HG03045 (cell line): ENCODE measurements around the gene ARID2.

Source experiments
- ATAC-seq: cut with Tn5 transposase; IDR thresholded peaks from one replicate; pipeline ENCODE4 v1.9.1; 2021; ENCODE audit warnings: mild to moderate bottlenecking, moderate library complexity; ENCODE audit not compliant: unreplicated experiment

Gene ARID2

DNA sequence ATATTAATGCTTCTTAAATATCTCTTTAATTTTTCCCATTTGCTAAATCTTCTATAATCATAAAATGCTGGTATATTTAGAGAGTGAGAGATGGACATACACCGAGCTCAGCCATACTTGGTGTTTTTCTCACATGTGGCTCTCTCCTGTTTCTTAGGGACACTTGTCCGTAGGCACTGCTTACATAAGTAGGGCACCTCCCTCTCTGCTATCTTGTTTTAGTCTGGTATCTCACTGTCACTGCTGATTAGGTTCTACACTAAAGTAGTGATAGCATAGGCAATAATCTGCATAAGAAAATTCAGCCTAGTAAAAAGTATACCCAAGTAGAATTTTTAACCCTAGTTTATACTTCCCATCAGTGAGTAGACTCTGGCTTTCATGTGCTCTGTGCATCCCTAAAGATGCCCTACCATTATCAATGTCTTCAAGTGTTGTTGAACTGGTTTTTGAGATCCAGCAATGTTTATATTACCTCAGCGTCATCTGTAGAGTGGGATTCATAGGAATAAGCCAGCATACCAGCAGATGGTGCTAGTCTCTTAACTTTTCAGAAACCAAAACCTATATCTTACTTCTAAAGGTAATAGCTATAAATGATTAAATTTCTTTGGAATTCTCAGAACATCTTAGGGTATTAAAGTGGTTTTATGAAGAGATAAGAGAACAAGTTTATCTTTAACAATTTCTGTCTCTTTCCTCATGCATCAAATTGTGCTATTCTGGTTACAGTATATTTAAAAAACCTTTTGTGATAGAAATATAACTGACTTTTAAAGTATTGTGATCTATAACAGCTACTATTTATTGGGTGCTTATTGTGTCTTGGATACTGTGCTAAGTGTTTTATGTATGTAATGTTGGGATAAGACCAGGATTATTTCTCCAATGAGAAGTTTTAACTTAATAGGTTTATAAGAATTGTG, 32.9 kb downstream of the ARID2 start:
- ATAC-seq: no peak

DNA sequence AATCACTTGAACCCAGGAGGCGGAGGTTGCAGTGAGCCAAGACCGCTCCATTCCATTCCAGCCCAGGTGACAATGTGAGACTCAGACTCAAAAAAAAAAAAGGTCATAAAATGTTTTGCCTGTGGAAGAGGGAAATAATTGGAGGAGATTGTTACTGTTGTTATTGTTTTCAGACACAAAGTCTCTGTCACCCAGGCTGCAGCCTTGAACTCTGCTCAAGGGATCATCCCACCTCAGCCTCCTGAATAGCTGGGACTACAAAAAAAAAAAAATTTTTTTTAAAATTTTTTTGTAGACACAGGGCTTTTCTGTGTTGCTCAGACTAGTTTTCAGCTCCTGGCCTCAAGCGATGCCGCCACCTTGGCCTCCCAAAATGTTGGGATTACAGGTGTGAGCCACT, 33.9 kb downstream of the ARID2 start:
- ATAC-seq: no peak

DNA sequence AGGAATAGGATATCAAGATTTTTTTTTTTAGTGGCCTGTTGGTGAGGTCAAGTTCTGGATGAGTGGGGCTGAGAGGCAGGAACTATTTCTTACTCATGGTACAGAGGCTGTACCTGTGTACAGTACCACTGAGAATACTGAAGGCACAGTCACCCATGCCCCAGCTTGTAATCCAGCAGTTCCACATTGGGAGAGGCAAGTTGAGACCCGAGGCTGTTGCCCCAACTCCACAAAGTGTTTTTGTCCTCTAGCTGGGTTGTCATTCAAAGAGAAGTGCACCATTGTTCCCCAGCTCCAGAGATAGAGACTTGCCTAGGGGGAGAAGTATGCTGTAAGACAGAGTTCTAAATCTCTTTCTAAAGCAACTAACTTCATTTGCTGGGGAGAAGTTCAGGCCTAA, 38.7 kb downstream of the ARID2 start:
- ATAC-seq: no peak

DNA sequence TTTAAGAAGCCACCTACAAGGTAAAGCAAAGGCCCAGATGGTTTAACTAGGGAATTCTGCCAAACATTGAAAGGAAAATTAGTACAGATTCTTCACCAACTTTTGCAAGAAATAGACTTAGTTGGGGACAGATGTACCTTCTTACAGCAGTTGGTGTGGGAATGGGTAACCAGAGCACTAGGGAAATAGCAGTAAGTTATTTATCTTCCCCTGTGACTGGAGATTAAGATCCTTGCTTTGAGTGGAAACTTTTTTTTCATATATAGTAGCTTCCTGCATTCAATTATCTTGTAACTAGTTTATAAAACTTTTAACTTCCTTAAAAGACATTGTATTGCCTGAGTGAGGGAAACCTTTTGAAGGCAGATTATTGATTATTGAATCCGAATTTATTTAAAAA, 44.2 kb downstream of the ARID2 start:
- ATAC-seq: no peak

DNA sequence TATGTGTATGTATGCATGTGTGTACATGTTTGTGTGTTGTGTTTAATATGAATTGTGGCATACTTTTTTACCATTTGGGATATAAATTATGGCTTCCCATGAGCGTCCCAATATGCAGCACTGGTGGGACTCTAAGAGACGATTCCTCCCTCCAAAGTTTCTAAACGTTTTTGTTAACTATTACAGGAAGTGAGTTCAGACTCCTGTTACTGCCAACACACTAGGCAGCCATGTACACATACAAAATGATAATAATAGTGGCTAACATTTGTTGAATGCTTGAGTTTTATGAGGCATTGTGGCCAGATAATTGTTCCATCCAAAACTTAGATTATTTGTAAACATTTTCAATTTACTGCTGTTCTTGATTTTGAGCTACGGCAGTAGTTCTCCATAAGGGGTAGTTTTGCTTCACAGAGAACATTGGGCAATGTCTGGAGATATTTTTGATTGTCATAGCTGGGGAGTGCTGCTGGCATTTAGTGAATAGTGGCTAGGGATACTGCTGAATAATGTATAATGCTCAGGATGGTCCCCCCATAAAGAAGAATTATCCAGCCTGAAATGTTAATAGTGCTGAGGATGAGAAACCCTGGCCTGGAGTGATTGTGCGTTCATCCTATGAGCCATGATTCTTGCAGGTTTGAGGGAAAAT, 45.1 kb downstream of the ARID2 start:
- ATAC-seq: no peak

DNA sequence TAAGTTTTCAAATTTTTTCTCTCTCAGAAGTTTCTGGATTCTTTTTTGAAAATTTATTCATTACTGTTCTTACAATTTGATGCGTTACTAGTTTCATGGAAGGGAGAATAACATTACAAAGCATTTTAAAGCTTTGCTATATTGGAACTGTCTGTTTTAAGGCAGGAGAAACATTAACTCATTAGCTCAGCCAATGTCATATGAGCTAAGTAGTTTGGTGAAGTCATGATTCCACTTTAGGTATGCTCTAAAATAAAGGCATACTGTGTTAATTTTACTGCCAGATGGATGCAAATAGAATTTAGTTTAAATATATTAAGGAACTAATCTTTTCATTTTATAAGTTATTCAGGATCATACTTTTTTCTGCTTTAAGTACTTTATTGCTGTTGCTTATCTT, 46.0 kb downstream of the ARID2 start:
- no peak for ATAC-seq

DNA sequence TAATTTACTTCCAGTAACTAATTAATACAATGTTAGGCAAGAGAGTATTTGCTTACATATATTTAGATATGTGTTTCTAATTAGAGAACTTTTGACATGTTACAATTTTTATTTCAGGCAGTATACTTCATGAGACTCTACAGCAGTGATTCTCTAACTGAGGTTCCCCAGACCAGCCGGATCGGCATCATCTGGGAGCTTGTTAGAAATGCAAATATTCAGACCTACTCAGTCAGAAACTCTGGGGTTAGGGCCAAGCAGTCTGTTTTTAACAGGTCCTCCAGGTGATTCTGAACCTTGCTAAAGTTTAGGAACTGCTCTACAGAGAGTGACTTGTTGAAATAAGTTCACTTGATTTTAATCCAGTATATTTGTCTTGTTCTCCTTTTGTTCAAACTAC, 46.5 kb downstream of the ARID2 start:
- no peak for ATAC-seq

DNA sequence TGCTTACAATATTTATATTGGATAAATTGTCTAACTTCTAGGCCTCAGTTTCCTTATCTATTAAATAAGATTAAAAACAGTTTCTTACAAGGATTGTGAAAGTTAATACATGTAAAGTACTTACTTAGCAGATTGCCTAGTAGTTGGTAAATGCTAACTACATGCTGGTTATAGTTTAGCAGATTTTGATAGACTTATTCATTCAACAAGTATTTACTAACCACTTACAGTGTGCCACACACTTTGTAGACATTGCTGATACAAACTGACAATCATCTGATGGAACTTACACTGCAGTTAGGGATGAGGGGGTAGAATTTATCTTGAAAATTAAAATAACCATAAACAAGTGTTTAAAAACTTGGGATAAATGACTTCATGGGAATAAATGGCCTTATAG, 50.4 kb downstream of the ARID2 start:
- ATAC-seq: no peak

DNA sequence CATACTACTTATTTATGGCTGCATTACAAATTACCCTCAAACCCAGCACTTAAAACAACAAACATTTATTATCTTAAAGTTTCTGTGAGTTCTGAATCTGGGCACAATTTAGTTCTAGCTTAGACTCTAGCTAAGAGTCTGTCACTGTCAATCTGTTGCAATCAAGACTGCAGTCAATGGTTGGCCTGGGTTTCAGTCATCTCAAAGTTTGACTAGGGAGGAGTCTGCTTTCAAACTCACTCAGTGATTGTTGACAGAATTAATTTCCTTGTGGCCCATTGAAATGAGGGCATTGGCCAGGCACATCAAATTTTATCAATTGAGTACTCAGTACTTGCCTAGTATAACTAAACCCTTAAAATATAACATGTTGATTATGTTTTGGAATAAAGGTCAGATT, 51.6 kb downstream of the ARID2 start:
- no peak for ATAC-seq

DNA sequence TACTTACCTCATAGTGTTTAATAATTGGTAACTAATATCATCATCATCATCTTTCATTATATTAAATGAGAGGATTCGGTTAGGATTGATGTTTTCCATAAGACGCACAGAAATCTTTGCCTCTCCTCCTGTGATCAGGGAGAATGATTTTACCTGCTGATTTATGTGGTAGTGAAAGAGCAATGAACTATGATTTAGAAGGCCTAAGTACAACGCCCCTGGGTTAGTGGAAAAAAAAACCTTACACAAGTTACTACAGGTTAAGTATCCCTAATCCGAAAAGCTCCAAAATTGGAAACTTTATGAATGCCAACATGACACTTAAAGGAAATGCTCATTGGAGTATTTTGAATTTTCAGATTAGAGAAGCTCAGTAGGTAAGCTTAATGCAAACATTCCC, 55.8 kb downstream of the ARID2 start:
- no peak for ATAC-seq

DNA sequence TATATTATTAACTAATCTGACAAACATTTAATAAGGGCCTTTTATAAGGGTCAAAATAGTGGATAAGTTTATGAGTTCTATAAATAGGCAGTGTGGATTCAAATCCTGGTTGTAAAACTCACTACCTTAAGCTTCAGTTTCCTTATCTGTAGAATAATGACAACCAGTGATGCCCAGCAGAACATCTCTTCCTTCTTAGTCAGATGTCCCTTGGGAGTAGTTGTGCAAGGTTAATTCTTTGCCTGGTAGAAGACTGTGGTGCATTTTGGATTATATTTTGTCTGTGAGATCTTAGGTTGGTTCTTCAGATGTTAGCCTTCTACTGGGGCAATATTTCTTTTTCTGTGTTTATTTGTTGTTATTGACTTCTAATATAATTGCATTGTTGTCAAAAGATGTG, 59.5 kb downstream of the ARID2 start:
- ATAC-seq: no peak

DNA sequence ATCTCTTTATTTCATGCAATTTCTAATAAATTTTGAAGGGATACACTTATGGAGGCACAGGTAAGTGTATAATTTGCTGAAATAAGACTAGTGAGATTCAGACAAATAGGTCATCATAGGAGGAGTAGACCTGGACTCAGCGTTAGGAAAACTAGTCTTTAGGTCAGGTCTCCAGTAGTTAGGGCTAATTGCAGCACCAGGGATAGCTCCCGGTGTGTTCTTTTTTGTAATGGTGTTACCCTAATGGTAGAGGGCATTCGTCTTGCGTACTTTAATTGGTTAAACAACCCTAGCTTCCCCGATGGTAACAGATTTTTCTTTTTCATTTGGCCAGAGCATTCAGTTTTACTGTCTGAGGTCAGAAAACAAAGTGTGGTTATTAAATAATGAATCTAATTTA, 64.9 kb downstream of the ARID2 start:
- ATAC-seq: no peak

DNA sequence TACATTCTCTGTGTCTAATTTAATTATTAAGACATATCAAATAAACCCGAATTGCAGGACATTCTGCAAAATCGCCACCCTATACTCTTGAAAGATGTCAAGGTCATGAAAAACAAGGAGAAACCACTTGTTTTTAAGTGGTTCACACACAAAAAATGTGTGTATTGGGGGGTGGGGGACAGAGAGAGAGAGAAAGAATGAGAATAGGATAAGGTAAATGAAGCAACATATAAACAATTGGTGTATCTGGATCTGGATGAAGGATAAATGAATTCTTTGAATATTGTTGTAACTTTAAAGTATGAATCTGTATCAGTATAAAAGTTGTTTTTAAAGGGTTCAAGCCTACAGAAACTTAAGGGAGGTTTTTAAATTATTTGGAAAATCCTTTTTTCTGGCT, 72.1 kb downstream of the ARID2 start:
- ATAC-seq: no peak

DNA sequence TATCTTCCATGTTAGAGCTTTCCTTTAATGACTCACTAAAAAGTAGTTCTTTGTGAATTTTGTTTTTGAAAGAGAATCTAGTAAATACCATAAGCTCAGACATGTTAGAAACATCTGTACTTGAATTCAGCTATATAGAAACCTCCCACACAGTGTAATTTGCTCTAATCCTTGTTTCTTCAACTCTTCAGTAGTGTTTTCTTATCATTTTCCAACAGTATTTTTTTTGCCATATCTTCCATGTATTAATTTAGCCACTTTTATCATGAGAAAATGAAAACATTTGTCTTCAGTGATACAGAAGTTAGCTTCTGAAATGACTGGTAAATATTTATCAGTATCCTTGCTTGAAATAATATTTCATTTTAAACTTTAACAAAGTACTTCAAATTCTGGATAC, 73.6 kb downstream of the ARID2 start:
- ATAC-seq: no peak

DNA sequence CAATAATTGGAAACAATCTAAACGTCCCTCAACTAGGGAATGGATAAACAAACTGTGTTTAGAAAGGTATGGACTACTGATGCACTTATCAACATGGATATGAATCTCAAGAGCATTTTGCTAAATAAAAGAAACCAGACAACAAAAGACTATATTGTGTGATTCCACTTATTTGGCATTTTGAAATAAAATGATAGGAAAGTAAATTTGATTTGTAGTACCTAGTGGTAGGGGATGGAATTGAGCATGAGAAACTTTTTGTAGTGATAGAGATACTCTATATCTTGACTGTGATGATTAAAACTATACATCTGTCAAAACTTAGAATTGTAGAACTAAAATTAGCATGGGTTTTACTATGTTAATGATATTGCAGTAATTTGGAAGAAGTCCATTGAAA, 87.1 kb downstream of the ARID2 start:
- ATAC-seq: no peak

DNA sequence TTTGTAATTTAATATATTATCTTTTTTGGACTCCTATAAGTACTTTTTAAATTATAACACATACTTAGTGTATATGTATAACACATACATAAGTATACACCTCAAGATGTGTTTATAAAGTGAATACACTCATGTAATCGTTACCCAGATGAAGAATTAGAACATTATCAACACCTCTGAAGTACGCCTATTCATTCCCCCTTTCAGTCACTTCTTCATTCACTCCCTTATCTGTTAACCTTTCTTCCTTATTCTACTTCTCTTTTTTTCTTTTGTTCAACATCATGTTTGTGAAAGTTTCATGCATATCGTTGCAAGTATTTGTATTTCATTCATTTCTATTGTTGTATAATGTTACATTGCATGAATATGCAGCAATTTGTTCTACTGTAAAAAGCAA, 98.5 kb downstream of the ARID2 start:
- no peak for ATAC-seq

DNA sequence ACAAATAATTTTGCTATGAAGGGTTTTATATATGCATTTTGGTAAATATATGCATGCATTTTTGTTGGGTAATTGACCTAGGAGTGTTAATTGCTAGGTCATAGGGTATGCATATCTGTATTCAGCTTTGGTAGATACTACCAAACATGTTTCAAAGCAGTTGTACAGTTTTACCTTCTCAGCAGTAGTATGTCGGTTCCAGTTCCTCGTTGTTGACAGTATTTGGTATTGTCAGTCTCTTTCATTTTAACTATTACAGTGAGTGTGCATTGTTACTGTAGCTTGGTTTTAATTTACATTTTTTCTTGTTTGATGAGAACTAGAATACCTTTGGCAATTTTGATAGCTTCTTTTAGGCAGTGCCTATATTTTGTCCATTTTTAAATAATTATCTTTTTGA, 98.9 kb downstream of the ARID2 start:
- ATAC-seq: no peak

DNA sequence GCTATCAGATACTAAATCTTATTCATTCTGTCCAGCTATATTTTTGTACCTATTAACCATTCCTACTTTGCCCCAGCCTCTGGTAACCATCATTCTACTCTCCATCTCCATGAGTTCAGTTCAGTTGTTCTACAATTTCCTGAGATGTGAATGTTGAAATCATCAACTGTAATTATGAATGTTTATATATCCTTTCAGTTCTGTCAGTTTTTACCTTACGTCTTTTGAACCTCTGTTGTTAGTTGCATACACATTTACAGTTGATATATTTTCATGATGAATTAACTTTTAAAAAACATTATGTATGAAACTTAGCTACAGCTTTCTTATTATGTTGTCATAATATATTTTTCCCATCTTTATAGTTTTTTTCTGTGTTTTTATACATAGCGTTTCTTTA, 102.1 kb downstream of the ARID2 start:
- ATAC-seq: no peak

DNA sequence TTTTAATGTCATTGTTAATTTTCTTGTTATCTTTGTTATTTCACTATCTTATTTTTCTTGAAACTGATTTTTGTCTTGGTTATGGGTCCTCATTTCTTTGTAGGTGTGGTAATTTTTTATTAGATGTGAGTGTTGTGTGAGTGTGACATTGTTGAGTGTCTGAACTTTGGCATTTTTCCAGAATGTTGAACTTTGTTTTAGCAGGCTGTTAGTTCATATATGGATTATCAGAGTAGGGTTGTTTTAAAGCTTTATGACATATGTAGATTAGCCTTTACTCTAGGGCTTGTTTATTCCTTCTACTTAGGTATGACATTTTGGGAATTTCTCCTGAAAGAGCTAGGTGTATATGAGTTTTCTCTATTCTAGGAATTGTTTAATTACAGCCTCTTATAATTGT, 103.9 kb downstream of the ARID2 start:
- ATAC-seq: no peak

DNA sequence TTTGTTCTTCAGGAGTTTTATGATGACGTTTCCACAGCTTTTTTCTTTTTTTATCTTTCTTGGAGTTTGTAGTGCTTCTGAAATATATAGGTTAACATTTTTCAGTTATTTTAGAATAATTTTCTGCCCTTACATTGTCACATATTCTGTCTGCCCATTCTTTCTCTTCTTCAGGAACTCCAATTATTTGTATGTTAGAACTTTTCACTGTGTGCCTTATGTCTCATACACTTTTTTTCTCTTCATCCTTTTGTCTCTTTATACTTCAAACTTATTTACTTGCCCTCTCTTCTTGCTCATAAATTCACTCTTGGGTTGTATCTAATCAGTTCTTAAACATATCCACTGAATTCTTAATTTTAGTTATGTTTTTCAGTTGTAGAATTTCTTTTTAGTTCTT, 105.3 kb downstream of the ARID2 start:
- ATAC-seq: no peak

DNA sequence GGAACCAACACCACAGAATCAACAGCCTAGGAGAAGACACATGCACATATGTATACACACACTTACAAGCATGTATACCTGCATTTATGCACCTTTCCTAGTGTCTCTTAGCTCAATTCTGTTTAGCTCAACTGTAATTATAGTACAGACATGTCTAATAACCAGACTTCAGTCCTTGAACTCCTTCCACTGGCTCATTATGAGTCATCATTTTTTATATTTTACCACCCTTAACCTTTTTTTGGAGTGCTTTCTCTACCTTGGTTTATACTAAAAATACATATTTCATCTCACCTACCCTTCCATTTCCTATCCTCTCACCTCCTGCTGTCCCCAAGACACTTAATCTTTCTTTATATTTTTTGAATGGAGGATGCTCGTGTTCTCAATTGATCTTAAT, 110.4 kb downstream of the ARID2 start:
- ATAC-seq: no peak

DNA sequence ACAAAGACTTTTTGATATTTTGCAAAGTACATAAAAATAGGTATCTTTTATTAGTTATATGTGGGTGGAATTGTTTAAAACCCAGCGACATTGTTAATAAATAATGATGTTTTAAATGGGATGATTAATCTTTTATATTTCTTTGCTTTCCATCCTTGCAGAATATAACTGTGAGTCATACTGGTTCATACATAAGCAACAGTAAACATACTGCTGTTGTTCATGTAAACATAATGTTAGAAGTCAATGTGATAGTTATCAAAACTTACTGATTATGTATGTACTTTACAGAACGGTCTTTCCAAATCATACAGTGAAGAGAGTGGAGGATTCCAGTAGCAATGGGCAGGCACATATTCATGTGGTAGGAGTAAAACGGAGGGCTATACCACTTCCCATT, 119.8 kb downstream of the ARID2 start:
- ATAC-seq: no peak

DNA sequence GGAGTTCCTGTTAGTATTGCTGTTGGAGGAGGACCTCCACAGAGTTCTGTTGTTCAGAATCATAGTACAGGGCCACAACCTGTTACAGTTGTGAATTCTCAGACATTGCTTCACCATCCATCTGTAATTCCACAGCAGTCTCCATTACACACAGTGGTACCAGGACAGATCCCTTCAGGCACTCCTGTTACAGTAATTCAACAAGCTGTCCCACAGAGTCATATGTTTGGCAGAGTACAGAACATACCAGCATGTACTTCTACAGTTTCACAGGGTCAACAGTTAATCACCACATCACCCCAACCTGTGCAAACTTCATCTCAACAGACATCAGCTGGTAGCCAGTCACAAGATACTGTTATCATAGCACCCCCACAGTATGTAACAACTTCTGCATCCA, 120.8 kb downstream of the ARID2 start:
- no peak for ATAC-seq
